ENCODE measurements around the gene TMOD1. TPM values are rescaled to one million over a fixed set of nuclear protein-coding genes. Genes with fewer than 3 reads are reported as not detected.

Gene TMOD1
- total and polyA plus RNA-seq, 9 of the 15 experiments (the other 6 are each of a cell fraction or from before 2014, with no cell fraction given), result 7.1 to 41.2 (median 14.2) TPM

- 94% methylated on average over 11 of the region's 11 CpGs for WGBS (ENCODE audit: insufficient coverage, low coverage, missing lambda C conversion rate)
- in situ Hi-C loops (cut with MboI) (no loop called here), intact Hi-C loops (cut with micrococcal nuclease) (no loop called here)
- Histone ChIP-seq H3K79me2 (ENCODE audit: control insufficient read depth, insufficient read depth, low read length) (no peaks in the 10 kb centered on the region), H4K20me1 (replicated peaks; ENCODE audit: control insufficient read depth, insufficient read depth, low read length) (no peaks in the 10 kb centered on the region), H3K27ac (ENCODE audit: extremely low read depth, low read depth, low read length) (peak overlapping the region; percentile 53; the same call in 2 of the 3 replicates), H3K4me2 (ENCODE audit: insufficient read depth, low read length) (no peak overlapping the region), H3K27me3 (ENCODE audit: control insufficient read depth in 2 of 2, insufficient read depth in 2 of 2, low read length in 2 of 2) (no peaks in the 10 kb centered on the region), H3K4me1 (replicated peaks in 1 of 2; ENCODE audit: control insufficient read depth in 2 of 2, insufficient read depth in 2 of 2, low read length in 2 of 2) (peaks cover 4 to 15% of the 10 kb centered on the region in 2 experiments; a peak in 3 of 5 replicates), H2AFZ (ENCODE audit: low read depth, low read length) (no peak overlapping the region), H3K9me1 (ENCODE audit: control insufficient read depth, insufficient read depth, low read length) (peaks cover 4% of the 10 kb centered on the region), H3K4me3 (no peak overlapping the region), H3K9me3 (replicated peaks; ENCODE audit: control insufficient read depth, insufficient read depth, low read depth, low read length) (no peaks in the 10 kb centered on the region), H3K9ac (ENCODE audit: insufficient read depth in 1 of 2, low read depth in 2 of 2, low read length in 2 of 2) (no peak overlapping the region), H3K36me3 (ENCODE audit: control insufficient read depth, insufficient read depth, low read length) (peaks cover 83% of the 10 kb centered on the region)
- BruUV-seq (replicated peaks), result no TSS peak
- DNase-seq (ENCODE audit: extremely low read depth in 1 of 4, low spot score in 3 of 4) (no peak), FAIRE-seq (no peak), ATAC-seq (no peak)
- ChIA-PET CTCF (ENCODE audit: low intra/inter-chr PET ratio) (no interaction called here), POLR2A (interaction anchor here (0.8 kb wide), 1 partner anchor 33 kb away, joined by 3 read pairs; no protein-coding TSS in a partner anchor)
- TF ChIP-seq FOXA3 (CRISPR knock-in tag; conservative IDR thresholded peaks at IDR 0.05 in 1 of 2, IDR thresholded peaks at IDR 0.05 in 1 of 2), result 0 out of 4 replicates have a peak, but pooled peaks of 1 of the 2 experiments have one; percentile 28
- no peak for TF ChIP-seq CC2D1A (IDR thresholded peaks at IDR 0.05)
Observed at GRCh38 chr9:97568461-97569275, 67.2 kb downstream of the TMOD1 start.

GRCh38 chr9:97570899-97571298 is 69.4 kb downstream of the TMOD1 start:
- Histone ChIP-seq H3K79me2 (ENCODE audit: control insufficient read depth, insufficient read depth, low read length) (no peaks in the 10 kb centered on the region), H3K4me3 (no peak overlapping the region), H3K36me3 (ENCODE audit: control insufficient read depth, insufficient read depth, low read length) (peaks cover 69% of the 10 kb centered on the region), H2AFZ (ENCODE audit: low read depth, low read length) (no peak overlapping the region), H4K20me1 (replicated peaks; ENCODE audit: control insufficient read depth, insufficient read depth, low read length) (no peaks in the 10 kb centered on the region), H3K27ac (ENCODE audit: extremely low read depth, low read depth, low read length) (no peak overlapping the region), H3K9me3 (replicated peaks; ENCODE audit: control insufficient read depth, insufficient read depth, low read depth, low read length) (no peaks in the 10 kb centered on the region), H3K27me3 (ENCODE audit: control insufficient read depth in 2 of 2, insufficient read depth in 2 of 2, low read length in 2 of 2) (no peaks in the 10 kb centered on the region), H3K4me1 (replicated peaks in 1 of 2; ENCODE audit: control insufficient read depth in 2 of 2, insufficient read depth in 2 of 2, low read length in 2 of 2) (peaks cover 4 to 15% of the 10 kb centered on the region in 2 experiments; a peak in 3 of 5 replicates), H3K9ac (ENCODE audit: insufficient read depth in 1 of 2, low read depth in 2 of 2, low read length in 2 of 2) (no peak overlapping the region; a peak in 1 of 4 replicates), H3K4me2 (ENCODE audit: insufficient read depth, low read length) (no peak overlapping the region), H3K9me1 (ENCODE audit: control insufficient read depth, insufficient read depth, low read length) (peaks cover 4% of the 10 kb centered on the region)
- FAIRE-seq, result no peak
- in situ Hi-C loops (cut with MboI) (no loop called here), intact Hi-C loops (cut with micrococcal nuclease) (no loop called here)
- CTCF ChIA-PET (ENCODE audit: low intra/inter-chr PET ratio), result no interaction called here
- ATAC-seq, result no peak
- BruUV-seq (replicated peaks), result no TSS peak
- WGBS (ENCODE audit: insufficient coverage, low coverage, missing lambda C conversion rate), result 95% methylated on average over 6 of the region's 6 CpGs
- TF ChIP-seq SRF (CRISPR knock-in tag; IDR thresholded peaks at IDR 0.05), result no peak
- no peak for TF ChIP-seq USF1 (CRISPR knock-in tag; IDR thresholded peaks at IDR 0.05)
- no peak for TF ChIP-seq KDM1A (IDR thresholded peaks at IDR 0.05)
- no peak for DNase-seq (ENCODE audit: extremely low read depth in 1 of 4, low spot score in 3 of 4)
- POLR2A ChIA-PET, result interaction anchor here (1.0 to 1.7 kb wide), 2 partner anchors 9 to 68 kb away, joined by 5 read pairs; no protein-coding TSS in a partner anchor

All from K562 (cell line).